ENCODE results near the gene LHPP. TPM values are rescaled to one million over a fixed set of nuclear protein-coding genes. Genes with fewer than 3 reads are reported as not detected.

Gene LHPP
- total RNA-seq, 1 donor, result 12.5 TPM

DNA sequence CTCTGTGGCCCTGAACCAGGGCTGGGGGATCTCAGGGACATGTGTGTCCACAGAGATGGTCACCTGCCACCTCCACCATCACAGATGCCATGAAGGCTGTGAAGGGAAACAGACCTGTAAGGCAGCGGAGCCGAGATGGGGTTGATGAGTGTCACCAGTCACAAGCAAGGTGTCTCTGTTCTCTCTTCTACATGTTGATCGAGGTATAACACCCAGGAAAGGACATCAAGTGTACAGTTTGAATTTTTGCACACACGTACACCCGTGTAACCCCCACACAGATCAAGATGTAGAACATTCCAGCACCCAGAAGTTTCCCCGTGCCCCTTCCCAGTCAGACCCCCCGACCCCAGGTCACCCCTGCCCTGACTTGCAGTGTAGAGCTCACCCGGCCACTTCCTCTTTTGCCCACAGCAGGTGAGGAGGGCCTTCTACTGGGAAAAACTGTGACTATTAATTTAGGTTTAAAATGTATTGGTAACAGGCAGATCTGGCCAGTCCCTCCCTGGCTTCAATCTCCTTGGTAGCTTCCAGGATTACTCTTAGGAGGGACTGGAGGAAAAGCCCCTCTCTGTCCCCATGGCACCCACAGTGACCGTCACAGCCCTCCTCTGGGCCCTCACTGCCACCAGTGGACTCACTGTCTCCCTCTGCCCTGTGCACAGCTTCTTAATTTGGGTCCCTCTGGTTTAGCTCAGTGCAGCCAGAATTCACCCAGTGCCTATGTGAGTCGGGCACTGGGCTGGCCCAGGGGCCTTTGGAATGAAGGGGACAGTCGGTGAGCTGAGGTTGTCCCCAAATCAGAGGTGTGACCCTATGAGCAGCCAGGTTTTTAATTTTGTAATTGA, 108.2 kb downstream of the LHPP start:
- DNase-seq (ENCODE audit: low read depth), result no peak
- TF ChIP-seq, protein P1, sequence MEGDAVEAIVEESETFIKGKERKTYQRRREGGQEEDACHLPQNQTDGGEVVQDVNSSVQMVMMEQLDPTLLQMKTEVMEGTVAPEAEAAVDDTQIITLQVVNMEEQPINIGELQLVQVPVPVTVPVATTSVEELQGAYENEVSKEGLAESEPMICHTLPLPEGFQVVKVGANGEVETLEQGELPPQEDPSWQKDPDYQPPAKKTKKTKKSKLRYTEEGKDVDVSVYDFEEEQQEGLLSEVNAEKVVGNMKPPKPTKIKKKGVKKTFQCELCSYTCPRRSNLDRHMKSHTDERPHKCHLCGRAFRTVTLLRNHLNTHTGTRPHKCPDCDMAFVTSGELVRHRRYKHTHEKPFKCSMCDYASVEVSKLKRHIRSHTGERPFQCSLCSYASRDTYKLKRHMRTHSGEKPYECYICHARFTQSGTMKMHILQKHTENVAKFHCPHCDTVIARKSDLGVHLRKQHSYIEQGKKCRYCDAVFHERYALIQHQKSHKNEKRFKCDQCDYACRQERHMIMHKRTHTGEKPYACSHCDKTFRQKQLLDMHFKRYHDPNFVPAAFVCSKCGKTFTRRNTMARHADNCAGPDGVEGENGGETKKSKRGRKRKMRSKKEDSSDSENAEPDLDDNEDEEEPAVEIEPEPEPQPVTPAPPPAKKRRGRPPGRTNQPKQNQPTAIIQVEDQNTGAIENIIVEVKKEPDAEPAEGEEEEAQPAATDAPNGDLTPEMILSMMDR (IDR thresholded peaks at IDR 0.05; ENCODE audit: insufficient read depth, low read depth, low read length), result no peak
- no peak overlapping the region for H3K4me3 ChIP-seq (ENCODE audit: low read depth, low read length)

DNA sequence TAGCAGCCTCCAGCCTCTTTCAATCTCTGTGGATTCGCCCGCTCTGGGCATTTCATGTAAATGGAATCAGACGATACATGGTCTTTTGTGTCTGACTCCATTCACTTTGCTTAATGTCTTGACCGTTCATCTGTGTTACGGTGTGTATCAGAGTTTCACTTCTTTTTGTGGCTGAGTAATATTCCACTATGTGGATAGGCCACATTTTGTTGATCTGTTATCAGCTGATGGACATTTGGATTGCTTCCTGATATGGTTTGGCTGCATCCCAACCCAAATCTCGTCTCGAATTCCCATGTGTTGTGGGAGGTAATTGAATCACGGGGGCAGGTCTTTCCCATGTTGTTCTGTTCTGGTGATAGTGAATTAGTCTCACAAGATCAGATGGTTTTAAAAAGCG, 109.0 kb downstream of the LHPP start:
- TF ChIP-seq, protein P1 (IDR thresholded peaks at IDR 0.05; ENCODE audit: insufficient read depth, low read depth, low read length), result no peak

DNA sequence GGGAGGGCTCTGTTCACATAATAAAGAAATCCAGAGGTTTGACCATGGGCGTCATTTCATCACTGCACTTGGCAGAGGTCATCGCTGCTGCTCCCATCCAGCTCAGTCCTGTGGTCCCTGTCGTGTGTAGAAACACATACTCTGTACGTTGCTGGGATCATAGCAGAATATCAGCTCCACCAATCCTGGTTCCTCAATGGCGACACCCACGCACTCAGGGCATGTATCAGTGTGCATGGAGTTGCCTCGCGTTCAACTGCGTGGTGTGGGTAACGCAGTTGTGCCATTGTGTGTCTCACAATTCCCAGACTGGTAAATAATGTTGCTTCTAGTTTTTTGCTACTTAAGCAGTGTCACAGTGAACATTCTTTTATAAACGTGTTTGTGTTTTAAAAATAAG, 111.1 kb downstream of the LHPP start:
- no peak for DNase-seq (ENCODE audit: low read depth)
- no peak overlapping the region for H3K4me3 ChIP-seq (ENCODE audit: low read depth, low read length)
- TF ChIP-seq, protein P1 (IDR thresholded peaks at IDR 0.05; ENCODE audit: insufficient read depth, low read depth, low read length), result no peak

More for the DNA sequence above, 109.0 kb downstream of the LHPP start:
- DNase-seq (ENCODE audit: low read depth), result no peak
- H3K4me3 ChIP-seq (ENCODE audit: low read depth, low read length), result no peak overlapping the region

DNA sequence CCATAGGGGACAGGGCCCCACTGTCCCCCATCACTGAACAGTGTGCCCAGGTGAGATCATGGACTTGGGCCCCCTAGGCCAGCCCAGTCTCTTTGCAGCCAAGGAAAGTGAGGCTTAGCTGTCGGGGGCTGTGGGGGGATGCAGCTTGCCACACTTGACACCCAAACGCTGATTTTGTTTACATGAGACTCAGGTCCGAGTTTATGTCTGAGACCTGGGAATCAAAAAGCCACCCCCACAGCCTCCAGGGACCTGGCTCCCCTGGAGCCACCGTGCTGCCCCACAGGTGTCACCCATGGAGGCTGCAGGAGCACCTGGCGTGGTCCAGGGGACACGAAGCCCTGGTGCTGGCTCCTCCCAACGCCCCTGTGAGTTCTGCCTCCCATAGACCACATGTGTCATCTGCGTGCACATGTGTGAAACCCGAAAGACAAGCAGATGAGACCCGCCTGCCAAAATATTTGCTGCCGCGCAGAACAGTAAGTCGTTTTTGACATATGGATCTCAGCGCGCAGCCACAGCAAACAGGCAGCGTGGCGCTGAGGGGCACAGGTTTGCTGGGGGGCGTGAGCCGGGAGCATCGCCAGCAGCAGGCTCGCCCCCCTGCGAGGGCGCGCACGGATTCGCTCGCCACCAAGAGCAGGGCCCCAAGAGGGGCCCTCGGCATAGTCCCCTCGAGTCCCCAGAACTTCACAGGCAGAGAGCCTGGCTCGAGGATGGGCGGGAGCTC, 112.3 kb downstream of the LHPP start:
- DNase-seq (ENCODE audit: low read depth), result no peak
- H3K4me3 ChIP-seq (ENCODE audit: low read depth, low read length), result no peak overlapping the region
- TF ChIP-seq, protein P1 (IDR thresholded peaks at IDR 0.05; ENCODE audit: insufficient read depth, low read depth, low read length), result no peak

DNA sequence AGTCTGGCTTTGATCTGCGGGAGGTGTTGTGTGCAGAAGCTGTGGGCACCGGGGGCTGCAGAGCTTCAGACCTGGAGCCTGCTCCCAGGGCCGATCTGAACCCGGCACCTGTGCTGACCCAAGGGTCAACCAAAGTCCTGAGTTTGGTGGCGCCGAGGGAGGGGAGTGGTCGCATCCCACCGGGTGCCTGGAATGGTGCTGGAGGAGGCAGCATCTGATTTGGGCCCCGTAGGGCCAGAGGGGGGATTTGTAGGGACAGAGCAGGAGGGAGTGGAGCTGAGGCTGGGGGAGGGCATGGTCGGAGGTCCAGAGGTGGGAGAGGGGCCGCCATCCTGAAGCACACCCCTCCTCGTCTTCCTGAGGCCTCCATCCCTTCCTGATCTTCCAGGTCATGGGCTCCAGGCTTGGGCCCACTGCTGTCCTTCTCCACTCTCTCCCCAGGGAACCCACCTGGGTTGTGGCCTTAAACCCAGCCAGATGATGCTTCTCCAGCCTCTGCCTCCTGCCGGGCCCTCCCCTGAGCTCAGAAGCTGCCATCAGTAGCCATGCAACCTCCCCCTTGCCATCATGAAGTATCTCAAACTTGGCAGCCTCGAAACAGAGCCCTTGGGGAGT, 112.9 kb downstream of the LHPP start:
- TF ChIP-seq, protein P1 (IDR thresholded peaks at IDR 0.05; ENCODE audit: insufficient read depth, low read depth, low read length), result no peak
- no peak for DNase-seq (ENCODE audit: low read depth)
- no peak overlapping the region for H3K4me3 ChIP-seq (ENCODE audit: low read depth, low read length)

DNA sequence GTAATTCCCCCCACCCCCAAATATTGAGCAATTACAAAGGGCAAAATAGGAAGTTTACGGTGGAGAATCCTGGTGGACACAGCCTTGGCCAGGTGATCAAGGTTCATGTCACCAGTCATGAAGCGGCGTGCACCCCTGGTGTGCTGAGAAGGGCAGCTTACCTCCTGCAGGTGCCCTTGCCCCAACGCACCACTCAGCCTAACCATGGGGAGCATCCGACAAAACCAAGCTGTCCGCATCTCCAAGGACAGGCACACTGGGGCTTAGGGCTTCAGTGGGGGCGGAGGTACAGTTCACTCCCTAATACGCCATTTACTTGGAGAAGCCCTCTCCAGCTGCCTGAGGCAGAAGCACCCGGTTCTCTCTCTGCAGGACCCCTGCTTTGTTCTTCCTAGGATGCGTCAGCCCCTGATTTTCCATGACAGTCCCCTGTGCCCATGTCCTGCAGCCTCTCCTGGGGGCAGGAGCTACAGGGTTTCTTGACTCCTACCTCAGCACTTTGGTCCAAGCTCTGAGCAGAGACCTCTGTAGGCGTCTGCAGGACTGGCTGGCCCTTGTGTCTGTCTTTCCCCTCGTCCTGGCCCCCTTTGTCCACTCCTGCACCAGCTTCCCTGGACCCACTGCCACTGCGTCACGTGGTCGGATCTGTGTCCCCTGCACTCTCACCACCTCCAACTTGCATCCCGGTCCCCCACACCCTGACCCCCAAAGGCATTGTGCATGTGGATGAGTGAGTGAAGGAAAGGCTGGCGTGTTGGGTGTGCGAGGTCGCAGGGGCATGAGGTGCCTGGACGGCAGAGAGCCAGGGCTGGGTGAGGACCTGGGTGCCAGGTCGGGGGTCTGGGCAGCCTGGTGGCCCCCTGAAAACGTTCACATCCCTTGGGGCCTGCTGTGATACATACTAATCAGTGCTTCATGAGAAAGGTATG, 113.7 kb downstream of the LHPP start:
- TF ChIP-seq, protein P1 (IDR thresholded peaks at IDR 0.05; ENCODE audit: insufficient read depth, low read depth, low read length), result no peak
- DNase-seq (ENCODE audit: low read depth), result no peak
- H3K4me3 ChIP-seq (ENCODE audit: low read depth, low read length), result no peak overlapping the region

All from fibroblast of villous mesenchyme (primary cell).